HFF-Myc (cell line): ENCODE results near the gene PSMD5.
A peak's percentile ranks its signal among the peaks of the same experiment; 100 is the strongest.

Source experiments
- DNase-seq: peaks from one replicate; pipeline ENCODE4 v3.0.0-alpha.2; 2011; ENCODE audit warnings: low read depth; ENCODE audit errors: extremely low read depth
- H3K4me3 ChIP-seq: replicated peaks from 2 replicates; pipeline ENCODE4 v1.5.1; 2011; ENCODE audit warnings: low read depth, mild to moderate bottlenecking, control low read depth, low read length
- CTCF ChIP-seq: IDR thresholded peaks from 2 replicates; pipeline ENCODE4 v1.5.1; 2012; ENCODE audit warnings: mild to moderate bottlenecking, low read depth, low read length, control low read depth; ENCODE audit errors: missing control alignments

The PSMD5 gene

DNA sequence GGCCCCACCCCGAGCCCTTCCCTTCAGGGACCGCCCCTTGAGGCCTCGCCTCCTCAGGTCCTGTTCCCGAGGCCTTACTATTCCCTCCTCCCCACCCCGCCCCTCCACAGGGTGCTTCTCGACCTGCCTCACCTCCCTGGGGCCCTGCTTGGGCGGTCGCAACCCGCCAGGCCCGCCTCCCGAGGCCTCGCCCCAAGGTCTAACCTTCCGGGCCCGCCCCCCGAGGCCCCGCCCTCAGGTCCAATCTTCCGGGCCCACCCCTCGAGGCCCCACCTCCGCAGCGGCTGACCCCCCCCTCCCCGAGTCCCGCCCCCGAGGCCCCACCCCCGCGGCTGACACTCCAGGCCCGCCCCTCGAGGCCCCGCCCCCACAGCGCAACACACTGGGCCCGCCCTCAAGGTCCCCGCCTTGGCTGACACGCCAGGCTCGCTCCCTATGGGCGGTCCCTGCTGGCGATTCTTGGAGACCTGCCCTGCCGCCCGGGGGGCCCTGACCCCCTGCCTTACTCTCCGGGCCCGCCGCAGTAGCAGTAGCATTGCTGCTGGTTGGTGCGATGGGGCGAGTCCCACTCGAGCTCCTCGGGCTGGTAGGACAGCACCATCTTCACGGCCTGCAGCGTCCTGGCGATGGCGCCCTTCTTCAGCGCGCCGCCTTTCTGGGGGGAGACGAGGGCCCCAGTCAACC lies 26.1 kb upstream of the PSMD5 start:
- H3K4me3 ChIP-seq, result peak overlapping the region; percentile 35
- peak; percentile 42 for TF ChIP-seq CTCF
- peak; percentile 77 for DNase-seq

DNA sequence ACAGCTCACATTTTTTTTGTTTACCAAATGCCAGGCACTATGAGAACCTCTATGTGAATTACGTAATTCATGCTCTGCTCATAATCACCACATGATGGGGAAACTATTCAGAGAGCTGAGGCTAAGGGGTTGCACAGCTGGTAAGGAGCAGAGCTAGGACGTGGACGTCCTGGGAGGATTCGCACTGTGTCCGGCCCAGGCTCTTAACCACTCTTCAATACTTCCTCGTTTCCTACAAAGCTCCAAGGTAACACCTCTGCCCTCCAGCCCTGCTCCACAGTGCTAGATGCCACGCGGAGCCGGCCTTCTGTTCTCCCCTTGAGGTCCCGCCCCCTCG lies 25.6 kb upstream of the PSMD5 start:
- H3K4me3 ChIP-seq, result peak overlapping the region; percentile 28
- TF ChIP-seq CTCF, result no peak
- DNase-seq, result no peak

GRCh38 chr9:120867676-120868338 lies 25.1 kb upstream of the PSMD5 start:
- DNase-seq, result no peak
- H3K4me3 ChIP-seq, result peak overlapping the region; percentile 28; the same call in 1 of the 2 replicates

GRCh38 chr9:120866651-120867050 lies 23.9 kb upstream of the PSMD5 start:
- no peak for DNase-seq
- TF ChIP-seq CTCF, result no peak
- no peak overlapping the region for H3K4me3 ChIP-seq

More at GRCh38 chr9:120867676-120868338, 25.1 kb upstream of the PSMD5 start:
- no peak for TF ChIP-seq CTCF

DNA sequence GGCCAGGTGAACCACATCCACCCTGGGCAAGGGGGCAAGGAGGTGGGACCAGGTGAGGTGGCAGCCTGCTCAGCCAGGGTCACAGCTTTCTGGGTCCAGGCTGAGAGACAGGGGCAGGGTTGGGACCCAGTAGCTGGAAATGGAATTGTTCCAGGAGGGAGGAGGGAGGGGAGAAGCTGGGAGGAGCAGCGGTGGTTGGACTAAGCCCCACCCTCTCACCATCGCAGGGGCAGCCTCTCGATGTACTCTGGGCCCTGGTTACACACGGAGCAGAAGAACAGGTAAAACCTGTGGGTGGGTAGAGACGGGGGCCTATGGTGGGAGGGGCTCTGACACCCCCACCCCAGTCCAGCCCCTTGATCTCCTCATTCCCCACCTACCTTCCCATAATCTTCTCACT lies 23.1 kb upstream of the PSMD5 start:
- TF ChIP-seq CTCF, result no peak
- no peak for DNase-seq
- no peak overlapping the region for H3K4me3 ChIP-seq

DNA sequence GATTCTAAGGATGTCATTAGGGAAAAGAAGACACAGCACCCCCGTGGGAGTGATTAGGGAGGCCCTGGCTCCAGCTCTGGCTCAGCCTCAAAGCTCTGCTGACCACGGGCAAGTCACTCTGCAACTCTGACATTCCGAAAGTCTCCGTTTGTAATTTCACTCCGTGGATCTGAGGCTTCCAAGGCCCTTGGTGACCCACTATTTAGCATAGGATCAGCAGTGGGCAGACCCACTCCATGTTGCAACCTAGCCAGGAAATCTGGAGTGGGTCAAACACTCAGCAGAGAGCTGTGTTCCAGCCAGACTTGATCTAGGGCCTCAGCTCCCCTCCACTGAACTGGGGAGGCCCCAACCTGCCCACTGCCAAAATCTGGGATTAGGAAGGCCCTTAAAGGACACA lies 22.5 kb upstream of the PSMD5 start:
- TF ChIP-seq CTCF, result no peak
- no peak for DNase-seq

More for the DNA sequence above, 22.5 kb upstream of the PSMD5 start:
- no peak overlapping the region for H3K4me3 ChIP-seq
